Activated B cell treated with CpG ODN at 0.5 μM for 24 hours (primary cell): ENCODE measurements around the gene CORO2B. TPM values are rescaled to one million over a fixed set of nuclear protein-coding genes. Genes with fewer than 3 reads are reported as not detected.
A peak's percentile ranks its signal among the peaks of the same experiment; 100 is the strongest.

Experiments used
- ATAC-seq: fragments of 200-7000 bp; cut with Tn5 transposase; one replicate; pipeline ENCODE4 v1.10.0; 2021; ENCODE audit warnings: low read depth, mild to moderate bottlenecking, moderate library complexity
- CTCF ChIA-PET: fragments of 350-600 bp; sonication (Branson Sonifier 250); formaldehyde crosslinking; loops from one replicate; lab custom pipeline; 2021; ENCODE audit warnings: antibody characterized with exemption; lab: Charles Lee
- POLR2A ChIA-PET: fragments of 350-600 bp; sonication (Branson Sonifier 250); formaldehyde crosslinking; loops from one replicate; lab custom pipeline; 2021; ENCODE audit warnings: antibody characterized with exemption; lab: Charles Lee
- DNase-seq: peaks from one replicate; pipeline ENCODE4 v3.0.0; 2022
- H3K27ac Mint-ChIP-seq: one replicate; pipeline ENCODE4 v1.8.0; 2020; ENCODE audit warnings: mixed read lengths
- H3K27me3 Mint-ChIP-seq: one replicate; pipeline ENCODE4 v1.8.0; 2021; ENCODE audit warnings: mixed read lengths
- H3K36me3 Mint-ChIP-seq: one replicate; pipeline ENCODE4 v1.8.0; 2021; ENCODE audit warnings: low read depth, mixed read lengths
- H3K4me1 Mint-ChIP-seq: one replicate; pipeline ENCODE4 v1.8.0; 2021; ENCODE audit warnings: mixed read lengths
- H3K4me3 Mint-ChIP-seq: one replicate; pipeline ENCODE4 v1.8.0; 2020; ENCODE audit warnings: mild to moderate bottlenecking, mixed read lengths
- H3K9me3 Mint-ChIP-seq: one replicate; pipeline ENCODE4 v1.8.0; 2020; ENCODE audit warnings: mixed read lengths
- CTCF ChIP-seq: fragments of 200-600 bp; IDR thresholded peaks from one replicate; pipeline ENCODE4 v1.8.0; 2022; ENCODE audit warnings: antibody characterized with exemption, mild to moderate bottlenecking
- intact Hi-C: fragments of 100-400 bp; cut with micrococcal nuclease; formaldehyde crosslinking; loops from one replicate; pipeline ENCODE4 v1.15.1; 2024
- total RNA-seq: library from RNA; stranded (reverse); gene quantifications from 2 replicates; pipeline ENCODE4 v1.2.3, GENCODE V29; 2022

CORO2B gene
- total RNA-seq, 1 donor from 2014 or later, result 1.0 TPM

GRCh38 chr15:68634122-68634482, 55.3 kb downstream of the CORO2B start:
- H3K27ac Mint-ChIP-seq, result no peak overlapping the region
- H3K4me1 Mint-ChIP-seq, result peaks cover 94% of the 10 kb centered on the region
- intact Hi-C loops, result loop anchor here (5.0 kb wide), 1 partner anchor 38 kb away; no protein-coding TSS in a partner anchor

GRCh38 chr15:68634531-68634930, 55.7 kb downstream of the CORO2B start:
- DNase-seq, result no peak
- peak overlapping the region; percentile 19 for H3K4me3 Mint-ChIP-seq
- CTCF ChIA-PET, result interaction anchor here (1.0 to 1.7 kb wide), 3 partner anchors 32 to 77 kb away, joined by 3 read pairs; no protein-coding TSS in a partner anchor
- no peak for TF ChIP-seq CTCF
- intact Hi-C loops, result loop anchor here (5.0 kb wide), 1 partner anchor 38 kb away; no protein-coding TSS in a partner anchor
- ATAC-seq, result no peak
- H3K4me1 Mint-ChIP-seq, result peaks cover 92% of the 10 kb centered on the region
- H3K9me3 Mint-ChIP-seq, result no peaks in the 10 kb centered on the region
- no peak overlapping the region for H3K27ac Mint-ChIP-seq
- H3K36me3 Mint-ChIP-seq, result no peaks in the 10 kb centered on the region
- H3K27me3 Mint-ChIP-seq, result no peaks in the 10 kb centered on the region
- POLR2A ChIA-PET, result no interaction called here

More at GRCh38 chr15:68634122-68634482, 55.3 kb downstream of the CORO2B start:
- peak overlapping the region; percentile 19 for H3K4me3 Mint-ChIP-seq
- ChIA-PET POLR2A (no interaction called here), CTCF (interaction anchor here (1.2 to 1.7 kb wide), 2 partner anchors 32 to 77 kb away, joined by 3 read pairs; no protein-coding TSS in a partner anchor)
- TF ChIP-seq CTCF, result no peak
- H3K9me3 Mint-ChIP-seq, result no peaks in the 10 kb centered on the region
- H3K36me3 Mint-ChIP-seq, result no peaks in the 10 kb centered on the region
- ATAC-seq, result no peak
- no peaks in the 10 kb centered on the region for H3K27me3 Mint-ChIP-seq
- DNase-seq, result no peak

- H3K4me1 Mint-ChIP-seq, result peaks cover 86% of the 10 kb centered on the region
- H3K36me3 Mint-ChIP-seq, result no peaks in the 10 kb centered on the region
- POLR2A ChIA-PET, result interaction anchor here (0.5 kb wide), 1 partner anchor 60 kb away, joined by 3 read pairs; no protein-coding TSS in a partner anchor
- TF ChIP-seq CTCF, result no peak
- peak overlapping the region; percentile 48 for H3K4me3 Mint-ChIP-seq
- H3K9me3 Mint-ChIP-seq, result no peaks in the 10 kb centered on the region
- no peak for DNase-seq
- peak; percentile 12 for ATAC-seq
- CTCF ChIA-PET, result interaction anchor here (1.0 to 1.7 kb wide), 2 partner anchors 39 to 78 kb away, joined by 3 read pairs; no protein-coding TSS in a partner anchor
- intact Hi-C loops, result no loop called here
- no peaks in the 10 kb centered on the region for H3K27me3 Mint-ChIP-seq
- H3K27ac Mint-ChIP-seq, result no peak overlapping the region
Observed at GRCh38 chr15:68635141-68635540, 56.3 kb downstream of the CORO2B start.

- DNase-seq, result no peak
- Mint-ChIP-seq H3K4me3 (no peak overlapping the region), H3K27ac (no peak overlapping the region), H3K36me3 (no peaks in the 10 kb centered on the region), H3K4me1 (peaks cover 74% of the 10 kb centered on the region), H3K27me3 (no peaks in the 10 kb centered on the region), H3K9me3 (no peaks in the 10 kb centered on the region)
- ChIA-PET POLR2A (interaction anchor here (0.8 kb wide), 1 partner anchor 183 kb away, joined by 3 read pairs; no protein-coding TSS in a partner anchor), CTCF (interaction anchor here (1.2 to 1.4 kb wide), 2 partner anchors 14 to 38 kb away, joined by 4 read pairs; no protein-coding TSS in a partner anchor)
- TF ChIP-seq CTCF, result no peak
- no peak for ATAC-seq
- intact Hi-C loops, result no loop called here
Observed at GRCh38 chr15:68636256-68636655, 57.5 kb downstream of the CORO2B start.

GRCh38 chr15:68637767-68638404, 59.1 kb downstream of the CORO2B start:
- ChIA-PET POLR2A (interaction anchor here (0.5 kb wide), 2 partner anchors 35 to 184 kb away, joined by 3 read pairs; no protein-coding TSS in a partner anchor), CTCF (no interaction called here)
- H3K27ac Mint-ChIP-seq, result no peak overlapping the region
- intact Hi-C loops, result no loop called here
- H3K27me3 Mint-ChIP-seq, result no peaks in the 10 kb centered on the region
- peaks cover 58% of the 10 kb centered on the region for H3K4me1 Mint-ChIP-seq
- ATAC-seq (no peak), DNase-seq (no peak)
- H3K4me3 Mint-ChIP-seq, result no peak overlapping the region
- H3K36me3 Mint-ChIP-seq, result no peaks in the 10 kb centered on the region
- no peak for TF ChIP-seq CTCF
- no peaks in the 10 kb centered on the region for H3K9me3 Mint-ChIP-seq
